ENCODE measurements around the gene ZFP36L1. TPM values are rescaled to one million over a fixed set of nuclear protein-coding genes. Genes with fewer than 3 reads are reported as not detected.

ZFP36L1 gene
- polyA plus RNA-seq, 1 donor from 2014 or later = 0.48 TPM

GRCh38 chr14:68783408-68784225, 9.2 kb downstream of the ZFP36L1 start:
- Histone ChIP-seq H3K36me3 (ENCODE audit: insufficient read depth, low read length) (no peaks in the 10 kb centered on the region), H3K79me2 (replicated peaks; ENCODE audit: insufficient read depth, low read length) (peaks cover 10% of the 10 kb centered on the region), H3K4me3 (ENCODE audit: low read length) (no peak overlapping the region), H3K9me3 (ENCODE audit: low read length) (no peaks in the 10 kb centered on the region), H3K4me2 (ENCODE audit: low read length) (no peak overlapping the region), H4K20me1 (ENCODE audit: insufficient read depth) (no peaks in the 10 kb centered on the region), H3K9ac (ENCODE audit: low read length) (no peak overlapping the region), H3K9me2 (ENCODE audit: insufficient read depth, low read length) (no peaks in the 10 kb centered on the region), H3K27ac (ENCODE audit: low read length) (no peak overlapping the region), H3K27me3 (ENCODE audit: insufficient read depth, low read depth, low read length) (no peaks in the 10 kb centered on the region), H2AFZ (ENCODE audit: low read depth, low read length) (no peak overlapping the region), H3F3A (ENCODE audit: insufficient read depth, low read length, poor library complexity, severe bottlenecking) (no peaks in the 10 kb centered on the region)
- no peak for TF ChIP-seq TAF1 (IDR thresholded peaks at IDR 0.05; ENCODE audit: low read depth)
- TF ChIP-seq POLR2AphosphoS5 (IDR thresholded peaks at IDR 0.05) = no peak
- no peak for TF ChIP-seq SMC3 (conservative IDR thresholded peaks at IDR 0.05; ENCODE audit: poor library complexity)
- no peak for TF ChIP-seq MXI1 (conservative IDR thresholded peaks at IDR 0.05; ENCODE audit: poor library complexity, severe bottlenecking)
- TF ChIP-seq, protein P1, sequence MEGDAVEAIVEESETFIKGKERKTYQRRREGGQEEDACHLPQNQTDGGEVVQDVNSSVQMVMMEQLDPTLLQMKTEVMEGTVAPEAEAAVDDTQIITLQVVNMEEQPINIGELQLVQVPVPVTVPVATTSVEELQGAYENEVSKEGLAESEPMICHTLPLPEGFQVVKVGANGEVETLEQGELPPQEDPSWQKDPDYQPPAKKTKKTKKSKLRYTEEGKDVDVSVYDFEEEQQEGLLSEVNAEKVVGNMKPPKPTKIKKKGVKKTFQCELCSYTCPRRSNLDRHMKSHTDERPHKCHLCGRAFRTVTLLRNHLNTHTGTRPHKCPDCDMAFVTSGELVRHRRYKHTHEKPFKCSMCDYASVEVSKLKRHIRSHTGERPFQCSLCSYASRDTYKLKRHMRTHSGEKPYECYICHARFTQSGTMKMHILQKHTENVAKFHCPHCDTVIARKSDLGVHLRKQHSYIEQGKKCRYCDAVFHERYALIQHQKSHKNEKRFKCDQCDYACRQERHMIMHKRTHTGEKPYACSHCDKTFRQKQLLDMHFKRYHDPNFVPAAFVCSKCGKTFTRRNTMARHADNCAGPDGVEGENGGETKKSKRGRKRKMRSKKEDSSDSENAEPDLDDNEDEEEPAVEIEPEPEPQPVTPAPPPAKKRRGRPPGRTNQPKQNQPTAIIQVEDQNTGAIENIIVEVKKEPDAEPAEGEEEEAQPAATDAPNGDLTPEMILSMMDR (IDR thresholded peaks at IDR 0.05; ENCODE audit: poor library complexity, severe bottlenecking) = no peak
- no peak for TF ChIP-seq EP300 (conservative IDR thresholded peaks at IDR 0.05; ENCODE audit: poor library complexity, severe bottlenecking)

- Histone ChIP-seq H3F3A (ENCODE audit: insufficient read depth, low read length, poor library complexity, severe bottlenecking) (no peaks in the 10 kb centered on the region), H3K4me3 (ENCODE audit: low read length) (no peak overlapping the region), H3K9ac (ENCODE audit: low read length) (no peak overlapping the region), H3K27ac (ENCODE audit: low read length) (no peak overlapping the region), H3K27me3 (ENCODE audit: insufficient read depth, low read depth, low read length) (no peaks in the 10 kb centered on the region), H2AFZ (ENCODE audit: low read depth, low read length) (no peak overlapping the region), H3K4me2 (ENCODE audit: low read length) (no peak overlapping the region), H4K20me1 (ENCODE audit: insufficient read depth) (no peaks in the 10 kb centered on the region), H3K9me3 (ENCODE audit: low read length) (no peaks in the 10 kb centered on the region), H3K36me3 (ENCODE audit: insufficient read depth, low read length) (no peaks in the 10 kb centered on the region), H3K9me2 (ENCODE audit: insufficient read depth, low read length) (no peaks in the 10 kb centered on the region), H3K79me2 (replicated peaks; ENCODE audit: insufficient read depth, low read length) (no peaks in the 10 kb centered on the region)
- TF ChIP-seq SMC3 (conservative IDR thresholded peaks at IDR 0.05; ENCODE audit: poor library complexity) = no peak
- TF ChIP-seq EP300 (conservative IDR thresholded peaks at IDR 0.05; ENCODE audit: poor library complexity, severe bottlenecking) = no peak
- TF ChIP-seq TAF1 (IDR thresholded peaks at IDR 0.05; ENCODE audit: low read depth) = no peak
- no peak for TF ChIP-seq EZH2 (IDR thresholded peaks at IDR 0.05; ENCODE audit: borderline replicate concordance, insufficient read depth, low read length, poor library complexity, severe bottlenecking)
- TF ChIP-seq POLR2AphosphoS5 (IDR thresholded peaks at IDR 0.05) = no peak
- no peak for TF ChIP-seq RAD21 (conservative IDR thresholded peaks at IDR 0.05)
- no peak for TF ChIP-seq MXI1 (conservative IDR thresholded peaks at IDR 0.05; ENCODE audit: poor library complexity, severe bottlenecking)
- TF ChIP-seq, protein P2, sequence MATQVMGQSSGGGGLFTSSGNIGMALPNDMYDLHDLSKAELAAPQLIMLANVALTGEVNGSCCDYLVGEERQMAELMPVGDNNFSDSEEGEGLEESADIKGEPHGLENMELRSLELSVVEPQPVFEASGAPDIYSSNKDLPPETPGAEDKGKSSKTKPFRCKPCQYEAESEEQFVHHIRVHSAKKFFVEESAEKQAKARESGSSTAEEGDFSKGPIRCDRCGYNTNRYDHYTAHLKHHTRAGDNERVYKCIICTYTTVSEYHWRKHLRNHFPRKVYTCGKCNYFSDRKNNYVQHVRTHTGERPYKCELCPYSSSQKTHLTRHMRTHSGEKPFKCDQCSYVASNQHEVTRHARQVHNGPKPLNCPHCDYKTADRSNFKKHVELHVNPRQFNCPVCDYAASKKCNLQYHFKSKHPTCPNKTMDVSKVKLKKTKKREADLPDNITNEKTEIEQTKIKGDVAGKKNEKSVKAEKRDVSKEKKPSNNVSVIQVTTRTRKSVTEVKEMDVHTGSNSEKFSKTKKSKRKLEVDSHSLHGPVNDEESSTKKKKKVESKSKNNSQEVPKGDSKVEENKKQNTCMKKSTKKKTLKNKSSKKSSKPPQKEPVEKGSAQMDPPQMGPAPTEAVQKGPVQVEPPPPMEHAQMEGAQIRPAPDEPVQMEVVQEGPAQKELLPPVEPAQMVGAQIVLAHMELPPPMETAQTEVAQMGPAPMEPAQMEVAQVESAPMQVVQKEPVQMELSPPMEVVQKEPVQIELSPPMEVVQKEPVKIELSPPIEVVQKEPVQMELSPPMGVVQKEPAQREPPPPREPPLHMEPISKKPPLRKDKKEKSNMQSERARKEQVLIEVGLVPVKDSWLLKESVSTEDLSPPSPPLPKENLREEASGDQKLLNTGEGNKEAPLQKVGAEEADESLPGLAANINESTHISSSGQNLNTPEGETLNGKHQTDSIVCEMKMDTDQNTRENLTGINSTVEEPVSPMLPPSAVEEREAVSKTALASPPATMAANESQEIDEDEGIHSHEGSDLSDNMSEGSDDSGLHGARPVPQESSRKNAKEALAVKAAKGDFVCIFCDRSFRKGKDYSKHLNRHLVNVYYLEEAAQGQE (IDR thresholded peaks at IDR 0.05; ENCODE audit: borderline replicate concordance) = no peak
- TF ChIP-seq, protein P1 (IDR thresholded peaks at IDR 0.05; ENCODE audit: poor library complexity, severe bottlenecking) = no peak
Measured at GRCh38 chr14:68782091-68782981, 10.5 kb downstream of the ZFP36L1 start.

Data from neural cell (in vitro differentiated cells).